Naive thymus-derived CD8-positive, alpha-beta T cell (primary cell): ENCODE data around the gene EXOC4. TPM values are rescaled to one million over a fixed set of nuclear protein-coding genes. Genes with fewer than 3 reads are reported as not detected.
A peak's percentile ranks its signal among the peaks of the same experiment; 100 is the strongest.

Experiments used
- ATAC-seq, 2 donors: fragments of 150-1000 bp; cut with Tn5 transposase in 1 of 2; sonication (Bioruptor Pico), chemical (Tn5 transposase) in 1 of 2; 1 replicate in 1 of 2; 2 replicates in 1 of 2; pipeline ENCODE4 v1.10.0; 2021; ENCODE audit warnings: mild to moderate bottlenecking in 2 of 2, moderate library complexity in 2 of 2
- POLR2A ChIA-PET: fragments of 350-600 bp; sonication (Branson Sonifier 250); formaldehyde crosslinking; loops from one replicate; lab custom pipeline; 2021; ENCODE audit warnings: antibody characterized with exemption; lab: Charles Lee
- DNase-seq, 10 donors: peaks; one replicate each; pipeline versions ENCODE4 v3.0.0 to v3.0.0-alpha.2; 2020 to 2022
- H3K27ac Mint-ChIP-seq, 10 donors: one replicate each; pipeline ENCODE4 v1.8.0; 2020 to 2022; ENCODE audit warnings: mild to moderate bottlenecking in 10 of 10, mixed read lengths in 10 of 10, moderate library complexity in 4 of 10, inconsistent platforms in 1 of 10
- H3K27me3 Mint-ChIP-seq, 5 donors: one replicate each; pipeline ENCODE4 v1.8.0; 2021 to 2022; ENCODE audit warnings: mixed read lengths in 5 of 5
- H3K36me3 Mint-ChIP-seq, 3 donors: one replicate each; pipeline ENCODE4 v1.8.0; 2020 to 2022; ENCODE audit warnings: mixed read lengths in 3 of 3, mild to moderate bottlenecking in 2 of 3, inconsistent platforms in 1 of 3
- H3K4me1 Mint-ChIP-seq, 4 donors: one replicate each; pipeline ENCODE4 v1.8.0; 2021 to 2022; ENCODE audit warnings: mixed read lengths in 4 of 4
- H3K4me3 Mint-ChIP-seq, 10 donors: one replicate each; pipeline ENCODE4 v1.8.0; 2020 to 2022; ENCODE audit warnings: mild to moderate bottlenecking in 10 of 10, mixed read lengths in 10 of 10, moderate library complexity in 6 of 10, inconsistent platforms in 1 of 10
- H3K9me3 Mint-ChIP-seq, 9 donors: one replicate each; pipeline ENCODE4 v1.8.0; 2020 to 2022; ENCODE audit warnings: mixed read lengths in 9 of 9, mild to moderate bottlenecking in 3 of 9, inconsistent platforms in 1 of 9, moderate library complexity in 1 of 9
- polyA plus RNA-seq, 3 donors: library from polyadenylated mRNA; unstranded; fragments of 300-500 nt; fragmentation: Illumina TruSeq; gene quantifications; one replicate each; pipeline ENCODE4 v1.2.3, GENCODE V29; 2021
- total RNA-seq, 8 experiments: library from RNA in 2 of 8; stranded (reverse) in 2 of 8; gene quantifications; one replicate each; pipeline ENCODE4 v1.2.3 and lab custom pipeline; 2021 to 2026

The EXOC4 gene
- total and polyA plus RNA-seq, 5 experiments from 2014 or later = 29.4 to 68.6 (median 42.4) TPM

- DNase-seq (no peak), ATAC-seq (no peak)
- peaks cover 0 to 19% (median 3%) of the 10 kb centered on the region in 3 donors for H3K36me3 Mint-ChIP-seq
- H3K4me1 Mint-ChIP-seq = peaks cover 0 to 2% (median under 1%) of the 10 kb centered on the region in 4 donors
- POLR2A ChIA-PET = no interaction called here
- no peak overlapping the region for H3K27ac Mint-ChIP-seq
- peaks cover 0 to 3% (median 0%) of the 10 kb centered on the region in 9 donors for H3K9me3 Mint-ChIP-seq
- no peak overlapping the region for H3K4me3 Mint-ChIP-seq
- no peaks in the 10 kb centered on the region for H3K27me3 Mint-ChIP-seq
Observed at GRCh38 chr7:133688483-133689239, 435.8 kb downstream of the EXOC4 start.

- Mint-ChIP-seq H3K4me1 (peaks cover 1 to 7% (median 4%) of the 10 kb centered on the region in 4 donors), H3K4me3 (no peak overlapping the region), H3K27ac (no peak overlapping the region), H3K27me3 (no peaks in the 10 kb centered on the region), H3K36me3 (peaks cover 0 to 14% (median 2%) of the 10 kb centered on the region in 3 donors), H3K9me3 (peaks cover 0 to 2% (median 0%) of the 10 kb centered on the region in 9 donors)
- ATAC-seq (no peak), DNase-seq (no peak)
- POLR2A ChIA-PET = no interaction called here
Observed at GRCh38 chr7:133690740-133691139, 437.9 kb downstream of the EXOC4 start.

GRCh38 chr7:133691727-133692610 lies 439.1 kb downstream of the EXOC4 start:
- H3K36me3 Mint-ChIP-seq = peaks cover 0 to 8% (median 0%) of the 10 kb centered on the region in 3 donors
- H3K4me1 Mint-ChIP-seq = peaks cover 1 to 17% (median 11%) of the 10 kb centered on the region in 4 donors
- no peaks in the 10 kb centered on the region for H3K9me3 Mint-ChIP-seq
- ATAC-seq = no peak
- no peaks in the 10 kb centered on the region for H3K27me3 Mint-ChIP-seq
- no peak overlapping the region for H3K27ac Mint-ChIP-seq
- POLR2A ChIA-PET = no interaction called here
- no peak overlapping the region for H3K4me3 Mint-ChIP-seq
- DNase-seq = no peak

DNA sequence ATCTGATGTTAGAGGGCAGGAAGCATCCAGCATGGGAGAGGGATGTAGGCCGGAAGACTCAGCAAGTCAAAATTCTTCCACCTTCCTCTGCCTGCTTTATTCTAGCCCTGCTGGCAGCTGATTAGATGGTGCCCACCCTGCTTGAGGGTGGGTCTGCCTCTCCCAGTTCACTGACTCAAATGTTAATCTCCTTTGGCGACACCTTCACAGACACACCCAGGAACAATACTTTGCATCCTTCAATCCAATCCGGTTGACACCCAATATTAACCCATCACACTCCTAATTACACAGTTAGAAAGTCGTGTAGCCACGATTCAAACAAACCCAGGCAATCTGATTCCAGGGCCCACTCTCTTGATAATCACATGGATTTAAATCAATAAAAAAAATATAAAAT lies 440.4 kb downstream of the EXOC4 start:
- Mint-ChIP-seq H3K27me3 (no peaks in the 10 kb centered on the region), H3K4me1 (peaks cover 1 to 17% (median 13%) of the 10 kb centered on the region in 4 donors), H3K4me3 (no peak overlapping the region), H3K36me3 (peaks cover 0 to 8% (median 0%) of the 10 kb centered on the region in 3 donors), H3K9me3 (no peaks in the 10 kb centered on the region), H3K27ac (no peak overlapping the region)
- DNase-seq (no peak), ATAC-seq (no peak)
- POLR2A ChIA-PET = no interaction called here

DNA sequence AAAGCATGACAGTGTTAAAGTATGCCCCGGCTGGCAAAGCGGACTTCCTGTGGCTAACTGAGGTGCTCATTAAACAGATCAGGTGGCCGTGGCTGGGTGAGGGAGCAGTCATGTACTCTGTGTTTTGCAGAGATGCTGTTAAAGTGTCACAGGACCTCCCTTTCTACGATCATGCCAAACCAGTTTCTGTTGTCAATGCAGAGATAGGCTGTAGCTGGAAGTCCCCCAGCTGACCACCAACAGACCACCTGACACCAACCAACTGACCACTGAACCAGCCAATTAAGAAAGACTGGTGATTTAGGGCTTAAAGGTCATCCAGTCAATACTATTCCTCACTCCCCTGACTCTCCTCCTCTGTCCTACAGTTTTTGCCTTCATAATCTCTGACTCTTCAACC lies 443.2 kb downstream of the EXOC4 start:
- Mint-ChIP-seq H3K27me3 (no peaks in the 10 kb centered on the region), H3K9me3 (no peaks in the 10 kb centered on the region), H3K4me3 (no peak overlapping the region), H3K36me3 (peaks cover 0 to 8% (median 0%) of the 10 kb centered on the region in 3 donors), H3K4me1 (peaks cover 0 to 26% (median 13%) of the 10 kb centered on the region in 4 donors), H3K27ac (peak overlapping the region in 1 of 10 donors; percentile 55)
- ATAC-seq = no peak
- POLR2A ChIA-PET = no interaction called here
- no peak for DNase-seq

GRCh38 chr7:133697585-133697984 lies 444.7 kb downstream of the EXOC4 start:
- ATAC-seq = no peak
- peaks cover 0 to 26% (median 13%) of the 10 kb centered on the region in 4 donors for H3K4me1 Mint-ChIP-seq
- no peak overlapping the region for H3K4me3 Mint-ChIP-seq
- H3K27ac Mint-ChIP-seq = peak overlapping the region in 1 of 10 donors; percentile 32
- peaks cover 0 to 5% (median under 1%) of the 10 kb centered on the region in 3 donors for H3K36me3 Mint-ChIP-seq
- POLR2A ChIA-PET = no interaction called here
- H3K27me3 Mint-ChIP-seq = no peaks in the 10 kb centered on the region
- no peak for DNase-seq
- H3K9me3 Mint-ChIP-seq = no peaks in the 10 kb centered on the region

GRCh38 chr7:133698127-133698526 lies 445.2 kb downstream of the EXOC4 start:
- Mint-ChIP-seq H3K27ac (no peak overlapping the region), H3K9me3 (no peaks in the 10 kb centered on the region), H3K4me1 (peaks cover 0 to 26% (median 13%) of the 10 kb centered on the region in 4 donors), H3K36me3 (peaks cover 0 to 6% (median 5%) of the 10 kb centered on the region in 3 donors), H3K4me3 (no peak overlapping the region), H3K27me3 (no peaks in the 10 kb centered on the region)
- DNase-seq (no peak), ATAC-seq (no peak)
- POLR2A ChIA-PET = no interaction called here

GRCh38 chr7:133699386-133699785 lies 446.5 kb downstream of the EXOC4 start:
- ATAC-seq = peak in 1 of 2 donors; percentile 38
- POLR2A ChIA-PET = no interaction called here
- Mint-ChIP-seq H3K27me3 (no peaks in the 10 kb centered on the region), H3K4me3 (peak overlapping the region in 1 of 10 donors; percentile 19), H3K9me3 (no peaks in the 10 kb centered on the region), H3K36me3 (peaks cover 0 to 9% (median 8%) of the 10 kb centered on the region in 3 donors), H3K27ac (peak overlapping the region in 2 of 10 donors; percentile 1 to 60), H3K4me1 (peaks cover 0 to 26% (median 13%) of the 10 kb centered on the region in 4 donors)
- DNase-seq = peak in 3 of 10 donors; percentile 3 to 17 (median 3)

- Mint-ChIP-seq H3K9me3 (no peaks in the 10 kb centered on the region), H3K27ac (no peak overlapping the region), H3K4me3 (no peak overlapping the region), H3K27me3 (no peaks in the 10 kb centered on the region), H3K4me1 (peaks cover 0 to 13% (median 1%) of the 10 kb centered on the region in 4 donors), H3K36me3 (peaks cover 0 to 9% (median 8%) of the 10 kb centered on the region in 3 donors)
- ATAC-seq = no peak
- no peak for DNase-seq
- POLR2A ChIA-PET = no interaction called here
Observed at GRCh38 chr7:133702078-133702477, 449.2 kb downstream of the EXOC4 start.

- no peak for ATAC-seq
- peaks cover 0 to 9% (median 8%) of the 10 kb centered on the region in 3 donors for H3K36me3 Mint-ChIP-seq
- no peak overlapping the region for H3K27ac Mint-ChIP-seq
- no peaks in the 10 kb centered on the region for H3K9me3 Mint-ChIP-seq
- no peaks in the 10 kb centered on the region for H3K27me3 Mint-ChIP-seq
- no peak for DNase-seq
- H3K4me3 Mint-ChIP-seq = no peak overlapping the region
- H3K4me1 Mint-ChIP-seq = peaks cover 0 to 9% (median 1%) of the 10 kb centered on the region in 4 donors
- POLR2A ChIA-PET = no interaction called here
Observed at GRCh38 chr7:133702960-133703359, 450.1 kb downstream of the EXOC4 start.

DNA sequence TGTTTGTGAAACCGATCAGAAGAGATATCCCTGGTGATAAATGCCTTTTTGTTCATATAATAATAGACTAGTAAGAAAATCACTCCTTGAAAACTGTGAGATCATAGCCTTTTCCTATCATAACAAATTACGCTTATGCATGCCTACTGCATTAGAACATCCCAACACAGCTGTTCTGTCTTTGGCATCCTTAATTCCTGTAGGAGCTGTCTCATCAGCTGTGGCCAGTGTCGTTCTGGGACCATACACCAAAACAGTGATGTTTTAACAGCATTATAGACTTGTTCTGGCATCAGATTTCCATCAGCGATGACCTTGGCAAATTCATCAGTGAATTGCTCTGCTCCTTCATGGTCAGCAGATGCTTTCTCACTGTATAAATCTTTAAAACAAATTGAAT lies 450.7 kb downstream of the EXOC4 start:
- POLR2A ChIA-PET = no interaction called here
- Mint-ChIP-seq H3K36me3 (peaks cover 0 to 9% (median 8%) of the 10 kb centered on the region in 3 donors), H3K27me3 (no peaks in the 10 kb centered on the region), H3K4me3 (no peak overlapping the region), H3K4me1 (peaks cover 0 to 9% (median under 1%) of the 10 kb centered on the region in 4 donors), H3K9me3 (no peaks in the 10 kb centered on the region), H3K27ac (no peak overlapping the region)
- DNase-seq (no peak), ATAC-seq (no peak)

GRCh38 chr7:133704453-133704852 lies 451.6 kb downstream of the EXOC4 start:
- DNase-seq = no peak
- Mint-ChIP-seq H3K27me3 (no peaks in the 10 kb centered on the region), H3K36me3 (peaks cover 0 to 14% (median 8%) of the 10 kb centered on the region in 3 donors), H3K4me1 (peaks cover 0 to 3% (median under 1%) of the 10 kb centered on the region in 4 donors), H3K9me3 (peaks cover 0 to 3% (median 0%) of the 10 kb centered on the region in 9 donors), H3K4me3 (no peak overlapping the region), H3K27ac (no peak overlapping the region)
- ATAC-seq = no peak
- POLR2A ChIA-PET = no interaction called here
